GF-D8 (cell line): ENCODE measurements around the gene KCNN2.

Experiments used
- DNase-seq: peaks from one replicate; lab custom pipeline; 2025; lab: John Stamatoyannopoulos, UW

Gene KCNN2

DNA sequence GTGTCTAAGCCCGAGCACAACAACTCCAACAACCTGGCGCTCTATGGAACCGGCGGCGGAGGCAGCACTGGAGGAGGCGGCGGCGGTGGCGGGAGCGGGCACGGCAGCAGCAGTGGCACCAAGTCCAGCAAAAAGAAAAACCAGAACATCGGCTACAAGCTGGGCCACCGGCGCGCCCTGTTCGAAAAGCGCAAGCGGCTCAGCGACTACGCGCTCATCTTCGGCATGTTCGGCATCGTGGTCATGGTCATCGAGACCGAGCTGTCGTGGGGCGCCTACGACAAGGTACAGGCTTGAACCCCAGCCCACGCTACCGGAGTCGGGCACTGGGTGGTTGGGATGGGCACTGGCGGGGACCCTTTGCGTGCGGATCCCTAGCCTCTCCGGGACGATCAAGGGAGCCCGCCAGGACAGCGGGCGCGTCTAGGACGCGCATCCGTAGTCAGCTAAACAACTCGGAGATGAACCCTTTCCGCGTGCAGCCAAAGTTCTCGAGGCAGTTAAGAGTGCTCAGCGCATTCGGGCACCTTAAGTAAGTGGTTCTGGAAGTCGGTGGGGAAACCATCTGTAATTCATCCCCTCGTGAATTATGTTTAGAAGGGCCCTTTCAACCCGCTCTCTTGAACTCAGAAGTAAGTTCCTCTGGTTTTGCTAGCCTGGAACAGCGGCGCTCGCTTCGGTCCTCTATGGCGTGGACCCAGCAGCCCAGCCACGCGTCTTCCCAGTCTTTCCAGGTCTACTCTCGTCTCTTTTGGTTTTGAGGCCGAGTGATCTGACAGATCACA, 1.3 kb downstream of the KCNN2 start:
- no peak for DNase-seq

DNA sequence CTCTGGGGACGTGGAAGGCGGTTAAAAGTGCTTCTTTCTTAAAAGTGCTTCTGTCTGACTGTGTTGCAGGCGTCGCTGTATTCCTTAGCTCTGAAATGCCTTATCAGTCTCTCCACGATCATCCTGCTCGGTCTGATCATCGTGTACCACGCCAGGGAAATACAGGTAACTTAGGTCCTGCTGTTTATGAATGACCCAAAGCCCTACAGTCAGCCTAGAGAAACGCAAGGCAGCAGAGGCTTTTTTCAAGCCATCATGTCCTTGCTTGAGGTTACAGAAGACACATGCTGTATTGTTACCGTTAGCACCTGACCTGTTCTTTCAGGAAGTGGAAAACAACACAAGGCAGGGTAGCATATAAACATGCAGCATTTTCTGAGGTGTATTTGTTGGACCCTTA, 2.0 kb downstream of the KCNN2 start:
- DNase-seq = no peak

- no peak for DNase-seq
These were observed 5.2 kb downstream of the KCNN2 start for GRCh38 chr5:114367029-114367428.

- no peak for DNase-seq
These were observed 8.0 kb downstream of the KCNN2 start for GRCh38 chr5:114369680-114370417.

GRCh38 chr5:114377050-114377844, 15.4 kb downstream of the KCNN2 start:
- no peak for DNase-seq

DNA sequence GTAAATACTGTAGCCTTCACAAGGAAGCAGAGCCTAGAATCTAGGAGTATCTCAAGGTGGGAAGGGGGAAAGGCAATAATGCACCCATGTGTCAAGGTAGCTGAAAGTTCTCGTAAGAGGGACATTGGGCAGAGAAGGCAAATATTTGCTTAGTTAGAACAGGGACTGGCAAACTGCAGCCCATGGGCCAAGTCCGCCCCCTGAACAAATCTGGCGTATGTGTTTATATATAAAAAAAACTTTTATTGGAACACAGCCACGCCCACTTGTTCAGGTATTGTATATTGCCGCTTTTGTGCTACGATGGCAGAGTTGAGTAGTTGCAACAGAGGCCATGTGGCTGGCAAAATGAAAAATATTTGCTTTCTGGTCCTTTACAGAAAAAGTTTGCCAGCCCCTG, 16.1 kb downstream of the KCNN2 start:
- no peak for DNase-seq

GRCh38 chr5:114380721-114381120, 18.9 kb downstream of the KCNN2 start:
- DNase-seq = no peak

DNA sequence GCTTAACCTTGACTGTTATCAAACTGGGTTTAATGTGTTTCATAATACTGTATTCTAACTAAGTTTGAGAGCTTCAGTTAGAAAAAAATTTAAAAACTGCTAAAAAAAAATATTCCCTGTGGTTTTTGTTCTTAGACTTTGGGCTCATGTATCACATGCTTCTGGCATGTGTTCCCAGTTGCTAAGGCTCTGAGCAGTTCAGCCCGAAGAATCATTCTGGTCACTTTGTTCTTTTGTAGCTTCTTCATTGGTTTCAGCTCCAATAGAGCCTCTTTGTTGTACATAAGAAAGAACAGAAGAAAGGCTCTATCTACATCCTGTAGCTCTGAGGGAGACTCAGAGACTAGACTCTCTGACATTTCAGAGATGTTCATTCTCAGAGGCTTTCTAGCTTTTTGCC, 25.6 kb downstream of the KCNN2 start:
- DNase-seq = no peak

DNA sequence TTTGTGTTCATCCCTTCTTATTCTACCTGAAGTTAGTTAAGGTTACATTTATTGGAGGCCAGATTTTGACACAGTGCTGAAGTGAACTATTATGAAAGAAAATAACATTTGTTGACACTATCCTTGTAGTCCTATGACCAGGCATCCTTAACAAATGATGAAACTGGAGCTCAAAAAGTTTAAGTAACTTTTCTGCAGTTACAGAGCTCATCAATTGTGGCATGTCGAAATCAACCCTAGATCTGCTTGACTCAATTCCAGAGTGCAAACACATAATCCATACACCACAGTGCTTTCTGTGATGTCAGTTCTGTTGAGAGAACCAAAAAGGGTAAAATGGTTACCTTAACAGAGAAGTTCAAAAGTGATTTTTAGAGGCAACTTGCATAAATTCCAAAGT, 28.6 kb downstream of the KCNN2 start:
- no peak for DNase-seq

- no peak for DNase-seq
These were observed 29.5 kb downstream of the KCNN2 start for GRCh38 chr5:114391321-114391720.

DNA sequence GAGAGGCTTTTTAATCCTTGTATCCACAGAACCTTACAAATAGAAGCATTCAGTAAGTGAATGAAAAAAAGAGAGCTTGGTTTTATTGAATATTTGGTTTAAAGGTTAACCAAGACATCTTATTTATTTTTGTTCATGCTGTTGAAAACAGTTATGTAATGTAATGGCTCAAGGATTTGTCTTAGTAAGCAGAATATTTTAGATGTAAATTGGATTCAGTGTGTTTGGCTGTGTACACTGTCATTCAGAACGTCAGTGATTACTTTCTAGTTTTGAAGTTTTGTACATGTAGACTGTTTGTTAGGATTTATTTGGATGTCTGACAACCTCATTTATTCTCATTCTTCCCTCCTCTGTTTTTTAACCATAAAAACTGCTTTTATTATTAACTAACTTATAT, 31.3 kb downstream of the KCNN2 start:
- no peak for DNase-seq

- no peak for DNase-seq
These were observed 40.3 kb downstream of the KCNN2 start for GRCh38 chr5:114402206-114402605.

GRCh38 chr5:114407783-114408182, 45.9 kb downstream of the KCNN2 start:
- no peak for DNase-seq

DNA sequence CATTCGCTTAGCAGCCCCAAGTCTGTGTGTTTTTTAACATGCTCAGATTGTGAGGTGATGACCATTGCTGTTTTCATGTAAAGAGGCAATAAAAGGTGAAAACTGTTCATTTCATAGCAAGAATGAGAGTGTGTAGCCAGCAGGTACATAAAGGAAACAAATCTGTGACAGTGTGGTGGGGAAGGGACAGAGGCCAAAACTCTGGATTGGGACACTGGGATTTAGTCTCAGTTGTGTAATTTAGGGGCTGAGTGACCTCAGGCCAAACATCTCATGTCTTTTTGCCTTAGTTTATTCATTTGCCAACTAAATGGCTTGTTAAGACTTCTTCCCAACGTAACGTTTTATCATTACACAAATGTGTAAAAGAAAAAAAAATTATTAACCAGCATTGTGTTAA, 47.0 kb downstream of the KCNN2 start:
- no peak for DNase-seq

DNA sequence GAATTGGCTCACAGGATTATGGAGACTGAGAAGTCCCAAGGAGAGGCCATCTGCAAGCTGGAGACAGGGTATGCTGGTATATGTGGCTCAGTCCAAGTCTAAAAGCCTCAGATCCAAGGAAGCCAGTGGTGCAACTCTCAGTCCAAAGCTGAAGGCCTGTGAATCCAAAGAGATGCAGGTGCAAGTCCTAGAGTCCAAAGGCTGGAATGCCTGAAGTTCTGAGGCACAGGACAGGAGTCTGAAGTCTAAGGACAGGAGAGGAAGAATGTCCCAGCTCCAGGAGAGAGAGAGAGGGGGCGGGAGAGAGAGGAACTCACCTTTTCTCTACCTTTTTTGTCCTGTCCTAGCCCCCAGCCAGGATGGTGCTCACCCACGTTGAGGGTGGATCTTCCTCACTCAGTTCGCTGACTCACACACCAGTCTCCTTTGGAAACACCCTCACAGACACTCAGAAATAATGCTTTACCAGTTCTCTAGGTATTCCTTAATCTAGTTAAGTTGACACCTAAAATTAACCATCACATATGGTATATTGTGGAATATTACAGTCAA, 49.6 kb downstream of the KCNN2 start:
- DNase-seq = no peak

DNA sequence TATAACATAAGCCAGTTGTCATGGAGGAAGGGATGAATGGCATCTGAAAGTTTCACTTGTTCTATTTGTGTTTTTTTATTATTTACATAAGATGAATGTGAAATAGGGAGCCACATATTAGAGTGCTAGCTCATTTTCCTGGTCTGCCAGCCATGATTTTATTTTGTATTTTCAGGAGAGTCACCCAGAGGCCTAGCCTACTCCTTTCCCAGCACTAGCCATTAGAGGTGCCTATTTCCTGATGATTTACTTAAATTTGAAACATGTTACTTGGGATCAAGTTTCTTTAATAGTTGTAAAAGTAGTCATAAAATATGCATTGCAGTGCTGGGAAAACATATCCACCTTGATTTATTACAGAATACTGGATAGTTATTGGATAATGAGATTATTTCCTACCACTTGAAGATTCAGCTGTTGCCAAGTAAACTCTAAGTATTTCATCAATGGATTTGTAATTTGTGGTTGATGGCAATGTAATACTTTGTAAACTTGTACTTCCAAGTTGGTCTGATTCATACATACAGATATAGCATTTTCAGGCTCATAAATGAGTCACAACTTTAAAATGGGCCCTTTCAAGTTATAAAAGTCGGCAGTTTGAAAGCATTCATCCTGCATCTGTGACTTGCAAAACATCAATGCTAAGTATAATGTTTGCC, 50.8 kb downstream of the KCNN2 start:
- no peak for DNase-seq

GRCh38 chr5:114415760-114416159, 53.9 kb downstream of the KCNN2 start:
- DNase-seq = no peak

- no peak for DNase-seq
These were observed 54.4 kb downstream of the KCNN2 start for GRCh38 chr5:114416254-114416653.

- no peak for DNase-seq
These were observed 55.6 kb downstream of the KCNN2 start for GRCh38 chr5:114417519-114417918.

- no peak for DNase-seq
These were observed 56.6 kb downstream of the KCNN2 start for GRCh38 chr5:114418176-114419066.

DNA sequence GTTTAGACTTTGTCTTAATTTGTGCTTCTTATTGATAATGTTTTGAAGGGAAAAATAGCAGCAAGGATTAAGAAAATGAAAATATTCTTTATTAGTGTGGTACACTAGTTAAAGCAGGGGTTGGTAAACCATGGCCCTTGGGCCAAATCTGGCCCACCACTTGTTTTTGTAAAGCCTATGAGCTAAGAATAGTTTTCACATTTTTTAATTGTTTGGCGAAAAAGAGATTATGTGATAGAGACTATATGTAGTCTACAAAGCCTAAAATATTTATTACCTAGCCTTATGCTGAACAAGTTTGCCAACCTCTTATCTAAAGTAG, 57.2 kb downstream of the KCNN2 start:
- DNase-seq = no peak
